GM18498 (cell line): ENCODE data around the gene DUSP10.

Source experiments
- ATAC-seq: cut with Tn5 transposase; IDR thresholded peaks from one replicate; pipeline ENCODE4 v1.9.1; 2021; ENCODE audit warnings: mild to moderate bottlenecking, moderate library complexity; ENCODE audit not compliant: unreplicated experiment

Gene DUSP10

DNA sequence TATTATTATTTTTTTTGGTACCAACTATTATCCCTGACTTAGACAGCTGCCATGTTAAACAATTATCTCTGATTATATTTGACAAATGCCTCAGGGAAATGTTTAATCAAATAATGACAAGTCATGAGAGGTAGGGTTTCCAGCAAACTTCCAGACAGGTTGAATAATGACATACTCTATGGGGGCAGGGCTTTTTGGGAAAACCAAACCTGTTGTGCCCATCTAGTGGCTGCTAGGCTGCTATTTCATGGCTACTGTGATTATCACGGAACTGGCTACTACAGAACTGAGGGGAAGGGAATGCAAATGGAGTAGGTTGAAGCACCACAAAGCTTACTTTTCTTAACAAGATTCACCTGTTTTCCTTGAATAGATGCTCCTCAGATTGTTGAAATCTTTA is 77.6 kb downstream of the DUSP10 start:
- no peak for ATAC-seq

DNA sequence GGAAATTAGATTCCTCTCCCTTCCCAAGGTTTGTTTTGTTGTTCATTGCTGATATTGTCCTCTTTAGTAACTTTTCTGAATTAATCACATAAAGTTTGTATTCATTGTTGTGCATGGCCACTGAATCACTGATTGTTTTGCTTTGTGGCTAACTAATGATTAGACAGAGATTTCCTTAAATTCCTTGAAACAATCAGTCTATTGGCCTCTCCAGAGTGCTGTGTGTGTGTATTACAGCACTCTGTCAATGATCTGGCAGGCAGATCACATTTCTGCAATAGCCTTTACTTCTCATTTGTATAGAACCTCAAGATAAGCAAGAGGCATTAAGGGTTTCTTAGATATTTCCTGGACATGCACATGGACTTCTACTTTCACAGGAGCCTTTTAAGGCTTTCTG is 78.6 kb downstream of the DUSP10 start:
- no peak for ATAC-seq

DNA sequence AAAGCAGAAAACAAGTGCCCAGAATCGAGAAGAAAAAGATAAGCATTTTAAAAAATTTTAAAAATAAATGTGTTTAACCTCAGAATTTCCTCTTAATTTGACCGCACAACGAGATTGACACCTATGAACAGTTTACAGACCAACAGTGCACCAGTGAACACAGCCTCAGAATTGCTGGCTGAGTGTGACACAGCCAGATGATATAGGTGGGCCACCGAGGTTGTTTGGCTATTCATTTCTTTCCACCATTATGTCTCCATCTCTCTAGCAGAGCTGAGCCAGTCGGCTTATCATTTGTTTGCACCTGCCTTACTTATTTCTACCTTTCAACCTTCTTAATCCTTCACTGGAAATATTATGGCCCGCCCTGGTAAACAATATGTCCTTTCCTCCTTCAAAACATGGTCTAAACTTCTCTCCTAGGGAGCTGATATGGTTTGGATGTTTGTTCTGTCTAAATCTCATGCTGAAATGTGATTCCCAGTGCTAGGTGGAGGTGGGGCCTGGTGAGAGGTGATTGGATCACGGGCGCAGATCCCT is 86.1 kb downstream of the DUSP10 start:
- no peak for ATAC-seq
